ENCODE measurements around the gene BACH2.
"Not testable (repeated sequence)": the region's sequence is repeated elsewhere in the genome, so short reads cannot be mapped to it uniquely, and the experiment has no call there.

BACH2 gene

GRCh38 chr6:90066697-90067096, 229.9 kb downstream of the BACH2 start:
- DNase-seq (ENCODE audit: low spot score), result no peak

DNA sequence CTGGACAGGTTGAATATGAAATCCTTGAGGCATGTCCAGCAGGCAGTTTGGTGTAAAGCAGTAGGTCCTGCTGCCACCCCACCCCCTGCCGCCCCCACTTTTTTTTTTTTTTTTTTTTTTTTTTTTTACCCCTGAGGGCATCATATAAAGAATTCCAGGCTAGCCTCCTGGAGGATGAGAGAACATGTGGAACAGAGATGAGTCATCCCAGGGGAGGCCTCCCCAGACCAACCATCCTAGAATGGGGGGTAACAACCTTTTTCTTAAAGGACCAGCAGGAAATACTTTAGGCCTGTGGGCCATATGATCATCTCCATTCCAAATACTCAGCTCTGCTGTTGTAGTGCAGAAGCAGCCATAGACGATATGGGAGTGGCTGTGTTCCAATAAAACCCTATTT, 231.5 kb downstream of the BACH2 start:
- no peak for DNase-seq (ENCODE audit: low spot score)

DNA sequence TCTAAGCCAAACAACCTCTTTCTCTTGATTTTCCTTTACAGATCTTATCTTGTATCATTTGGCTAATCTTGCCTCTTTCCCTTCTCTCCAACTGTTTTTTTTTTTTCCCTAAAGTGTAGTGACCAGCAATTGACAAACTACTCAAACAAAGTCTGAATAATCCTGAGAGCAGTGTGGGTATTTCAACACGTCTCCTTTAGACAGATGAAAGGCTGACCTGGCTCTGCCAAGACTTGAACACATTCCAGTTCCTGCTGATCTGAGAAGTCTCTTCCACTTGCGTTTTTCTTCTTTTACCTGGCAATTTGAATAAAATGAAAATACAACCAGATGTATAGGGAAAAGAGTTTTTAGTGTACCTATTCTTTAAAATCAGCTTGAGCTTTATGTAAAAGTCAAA, 234.0 kb downstream of the BACH2 start:
- DNase-seq (ENCODE audit: low spot score), result no peak

DNA sequence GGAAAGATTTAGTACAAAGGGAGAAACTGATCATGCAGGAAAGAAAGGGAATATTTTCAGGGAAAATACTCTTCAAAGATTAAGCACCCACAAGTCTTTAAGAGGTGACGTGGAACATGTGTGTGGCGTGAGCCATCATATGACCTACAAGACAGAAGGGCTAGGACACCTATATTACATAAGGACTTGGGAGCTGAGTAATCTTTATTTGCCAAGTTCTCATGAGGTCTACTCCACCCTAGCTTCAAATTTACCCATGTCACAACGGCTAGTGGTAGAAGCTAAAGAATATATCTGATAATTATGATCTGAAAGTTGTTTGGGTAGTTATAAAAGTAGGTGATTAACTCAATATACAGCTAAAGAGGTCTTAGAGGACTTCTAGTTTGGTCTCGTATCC, 234.6 kb downstream of the BACH2 start:
- no peak for DNase-seq (ENCODE audit: low spot score)

DNA sequence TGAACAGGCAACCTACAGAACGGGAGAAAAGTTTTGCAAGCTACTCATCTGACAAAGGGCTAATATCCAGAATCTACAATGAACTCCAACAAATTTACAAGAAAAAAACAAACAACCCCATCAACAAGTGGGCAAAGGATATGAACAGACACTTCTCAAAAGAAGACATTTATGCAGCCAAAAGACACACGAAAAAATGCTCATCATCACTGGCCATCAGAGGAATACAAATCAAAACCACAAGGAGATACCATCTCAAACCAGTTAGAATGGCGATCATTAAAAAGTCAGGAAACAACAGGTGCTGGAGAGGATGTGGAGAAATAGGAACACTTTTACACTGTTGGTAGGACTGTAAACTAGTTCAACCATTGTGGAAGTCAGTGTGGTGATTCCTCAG, 237.5 kb downstream of the BACH2 start:
- not testable (repeated sequence) for DNase-seq (ENCODE audit: low spot score)

DNA sequence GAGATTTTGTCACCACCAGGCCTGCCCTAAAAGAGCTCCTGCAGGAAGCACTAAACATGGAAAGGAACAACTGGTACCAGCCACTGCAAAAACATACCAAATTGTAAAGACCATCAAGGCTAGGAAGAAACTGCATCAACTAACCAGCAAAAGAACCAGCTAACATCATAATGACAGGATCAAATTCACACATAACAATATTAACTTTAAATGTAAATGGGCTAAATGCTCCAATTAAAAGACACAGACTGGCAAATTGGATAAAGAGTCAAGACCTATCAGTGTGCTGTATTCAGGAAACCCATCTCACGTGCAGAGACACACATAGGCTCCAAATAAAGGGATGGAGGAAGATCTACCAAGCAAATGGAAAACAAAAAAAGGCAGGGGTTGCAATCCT, 240.7 kb downstream of the BACH2 start:
- DNase-seq (ENCODE audit: low spot score), result not testable (repeated sequence)

GRCh38 chr6:90054193-90054592, 242.4 kb downstream of the BACH2 start:
- DNase-seq (ENCODE audit: low spot score), result not testable (repeated sequence)

DNA sequence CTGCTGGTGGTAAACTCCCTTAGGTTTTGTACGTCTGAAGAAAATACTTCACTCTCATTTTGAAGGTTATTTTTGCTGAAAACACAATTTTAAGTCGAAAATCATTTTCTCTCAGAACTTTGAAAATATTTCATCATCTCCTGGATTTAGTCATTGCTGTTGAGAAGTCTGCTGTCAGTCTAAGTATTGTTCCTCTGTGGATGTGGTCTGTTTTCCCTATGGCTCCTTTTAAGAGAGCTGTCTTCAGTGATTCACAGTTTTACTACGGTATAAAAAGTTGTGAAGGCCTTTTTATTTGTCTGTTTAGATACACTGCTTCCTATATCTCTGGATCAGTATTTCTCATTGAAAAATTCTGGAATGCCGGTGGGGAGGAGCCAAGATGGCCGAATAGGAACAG, 243.0 kb downstream of the BACH2 start:
- DNase-seq (ENCODE audit: low spot score), result no peak

- no peak for DNase-seq (ENCODE audit: low spot score)
Observed at GRCh38 chr6:90049295-90049694, 247.3 kb downstream of the BACH2 start.

- peak; percentile 71 for DNase-seq (ENCODE audit: low spot score)
Observed at GRCh38 chr6:90048206-90048967, 248.3 kb downstream of the BACH2 start.

DNA sequence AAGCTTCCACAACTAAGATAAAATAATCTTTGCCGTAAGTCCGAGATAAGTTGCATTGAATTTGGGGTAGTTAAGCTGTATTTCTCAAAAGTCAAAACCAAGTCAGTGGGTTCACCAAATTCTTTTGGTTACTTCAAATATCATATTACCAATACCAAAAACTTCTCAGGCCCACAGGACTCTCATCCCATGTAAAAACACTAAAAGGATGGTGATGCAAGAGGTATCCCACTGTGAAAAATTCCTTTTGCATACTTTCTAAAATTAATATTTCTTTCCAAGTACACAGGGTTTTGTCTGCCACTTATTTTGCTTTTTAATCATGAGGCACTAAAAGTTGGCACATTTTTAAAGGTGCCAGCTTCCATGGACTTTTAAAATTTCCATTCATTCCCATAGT, 251.1 kb downstream of the BACH2 start:
- no peak for DNase-seq (ENCODE audit: low spot score)

DNA sequence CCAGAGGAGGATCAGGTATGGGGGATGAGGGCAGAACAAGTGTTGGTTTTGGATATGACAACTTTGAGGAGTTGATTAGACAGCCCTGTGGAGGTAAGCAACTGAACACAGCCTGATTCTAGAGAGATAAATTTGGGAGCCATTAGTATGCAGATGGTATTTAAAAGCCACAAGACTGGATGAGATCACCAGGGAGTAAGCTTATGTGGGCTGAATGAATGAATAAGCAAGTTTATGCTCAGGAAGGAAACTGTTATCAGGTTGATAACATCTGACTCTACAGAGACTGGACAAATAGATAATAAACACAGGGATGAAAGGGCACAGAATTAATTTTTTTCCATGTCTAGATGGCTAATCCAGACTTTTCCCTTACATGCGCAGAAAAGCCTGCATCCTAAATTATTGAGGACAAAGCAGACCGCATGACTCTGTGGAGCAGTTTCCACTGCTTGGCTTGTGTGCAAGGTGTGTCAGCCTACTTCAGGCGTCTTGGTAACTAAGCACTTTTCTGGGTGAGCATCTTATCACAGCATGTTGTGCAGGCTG, 251.7 kb downstream of the BACH2 start:
- peak; percentile 44 for DNase-seq (ENCODE audit: low spot score)

DNA sequence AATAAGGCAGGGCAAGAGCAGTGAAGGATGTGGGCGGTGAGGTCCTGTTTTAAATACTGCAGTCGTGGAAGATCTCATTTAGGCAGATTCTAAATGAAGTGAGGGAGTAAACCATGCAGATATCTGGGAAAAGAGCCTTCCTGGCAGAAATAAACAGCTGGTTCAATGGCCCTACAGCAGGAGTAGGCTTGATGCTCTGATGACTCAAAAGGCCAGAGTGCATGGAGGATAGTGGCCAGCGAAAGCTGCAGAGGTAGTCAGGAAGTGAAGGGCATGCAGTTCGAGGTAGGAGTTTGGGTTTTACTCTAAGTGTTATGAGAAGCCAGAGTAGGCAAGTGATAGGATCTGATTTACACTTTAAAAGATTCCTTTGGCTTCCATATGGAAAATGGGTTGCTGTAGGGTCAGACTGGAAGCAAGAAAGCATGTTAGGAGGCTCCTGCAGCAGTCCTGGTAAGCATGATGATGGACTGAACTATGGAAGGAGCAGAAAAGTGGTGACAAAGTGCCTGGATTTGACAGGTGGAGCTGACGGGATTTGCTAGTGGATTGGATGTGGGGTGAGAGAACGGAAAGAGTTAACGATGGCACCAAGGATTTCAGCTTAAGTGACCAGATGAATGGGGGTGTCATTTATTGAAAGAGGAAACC, 252.3 kb downstream of the BACH2 start:
- DNase-seq (ENCODE audit: low spot score), result peak; percentile 40

- no peak for DNase-seq (ENCODE audit: low spot score)
Observed at GRCh38 chr6:90040931-90041330, 255.7 kb downstream of the BACH2 start.

DNA sequence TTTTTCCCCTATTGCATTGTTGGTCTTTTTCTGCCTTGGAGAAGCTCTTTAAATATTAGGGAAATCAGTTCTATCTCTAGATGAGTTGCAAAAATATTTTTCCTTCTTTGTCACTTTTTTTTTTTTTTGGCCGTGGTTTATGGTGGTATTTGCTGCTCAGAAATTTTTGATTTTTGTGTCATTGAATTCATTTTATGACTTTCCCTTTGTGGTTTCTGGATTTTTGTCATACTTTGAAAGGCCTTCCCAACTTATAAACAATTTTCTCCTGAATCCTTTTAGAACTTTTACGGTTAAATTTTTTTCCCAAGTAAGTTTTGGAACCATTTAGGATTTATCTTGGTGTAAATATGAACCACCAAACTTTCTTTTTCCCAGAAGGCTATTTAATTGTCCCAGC, 256.7 kb downstream of the BACH2 start:
- no peak for DNase-seq (ENCODE audit: low spot score)

DNA sequence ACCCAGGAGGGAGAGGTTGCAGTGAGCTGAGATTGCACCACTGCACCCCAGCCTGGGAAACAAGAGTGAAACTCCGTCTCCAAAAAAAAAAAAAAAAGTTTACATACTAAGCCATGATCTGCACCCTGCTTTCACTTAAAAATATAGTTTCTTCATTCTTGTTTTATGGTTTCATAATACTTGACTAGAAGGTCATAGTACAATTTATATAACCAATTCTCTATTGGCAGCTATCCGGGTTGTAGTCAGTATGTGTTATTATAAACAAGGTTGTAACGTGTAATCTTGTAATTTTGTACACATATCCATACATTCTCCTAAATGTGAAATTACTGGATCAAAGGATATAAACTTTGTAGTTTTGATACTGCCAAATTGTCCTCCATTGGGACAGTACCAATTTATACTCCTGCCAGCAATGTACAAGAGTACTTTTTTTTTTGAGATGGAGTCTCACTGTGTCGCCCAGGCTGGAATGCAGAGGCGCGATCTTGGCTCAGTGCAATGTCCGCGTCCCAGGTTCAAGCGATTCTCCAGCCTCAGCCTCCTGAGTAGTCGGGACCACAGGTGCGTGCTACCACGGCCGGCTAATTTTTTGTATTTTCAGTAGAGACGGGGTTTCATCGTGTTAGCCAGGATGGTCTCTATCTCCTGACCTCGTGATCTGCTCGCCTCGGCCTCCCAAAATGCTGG, 257.5 kb downstream of the BACH2 start:
- DNase-seq (ENCODE audit: low spot score), result no peak

DNA sequence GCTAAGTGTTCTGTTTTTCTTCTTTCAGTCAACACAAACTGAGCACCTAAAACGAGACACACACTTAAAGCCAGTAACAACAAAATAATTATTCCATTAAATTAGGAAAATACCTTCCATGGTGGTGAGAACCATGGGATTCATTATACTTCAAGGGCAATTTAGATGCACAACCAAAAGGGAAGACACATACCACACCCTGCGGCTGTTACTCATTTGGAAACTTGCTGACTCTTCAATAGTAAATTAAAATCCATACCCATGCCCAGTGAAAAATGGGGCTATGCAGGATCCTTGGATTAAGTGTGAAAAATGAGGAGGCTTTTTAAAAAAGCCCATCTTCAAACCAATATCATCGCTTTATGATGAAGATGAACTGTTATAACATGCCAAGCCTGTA, 259.7 kb downstream of the BACH2 start:
- no peak for DNase-seq (ENCODE audit: low spot score)

GRCh38 chr6:90035047-90035723, 261.5 kb downstream of the BACH2 start:
- no peak for DNase-seq (ENCODE audit: low spot score)

DNA sequence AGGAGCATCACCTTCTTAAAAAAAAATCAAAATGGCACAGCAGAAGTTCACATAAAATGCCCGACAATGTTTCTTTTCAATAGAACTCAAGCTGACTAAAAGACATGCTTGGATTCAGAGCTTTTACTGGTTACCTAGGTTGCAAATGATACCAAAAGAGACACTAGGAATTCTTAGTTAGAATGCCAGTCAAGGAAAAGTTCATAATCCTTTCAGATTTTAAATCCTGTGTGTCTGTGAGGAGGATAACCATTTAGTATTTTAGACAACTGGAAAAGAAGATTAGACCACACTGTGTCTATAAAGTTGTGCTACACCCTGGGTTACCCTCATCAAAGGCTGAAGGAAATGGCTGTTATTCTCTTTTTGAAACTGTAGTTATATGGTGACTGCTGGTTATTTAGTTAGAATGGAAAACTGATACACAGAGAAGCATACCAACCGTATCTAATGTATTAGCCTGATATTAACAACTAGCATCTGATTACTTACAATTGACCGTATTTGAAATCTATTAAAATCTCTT, 262.8 kb downstream of the BACH2 start:
- DNase-seq (ENCODE audit: low spot score), result no peak

DNA sequence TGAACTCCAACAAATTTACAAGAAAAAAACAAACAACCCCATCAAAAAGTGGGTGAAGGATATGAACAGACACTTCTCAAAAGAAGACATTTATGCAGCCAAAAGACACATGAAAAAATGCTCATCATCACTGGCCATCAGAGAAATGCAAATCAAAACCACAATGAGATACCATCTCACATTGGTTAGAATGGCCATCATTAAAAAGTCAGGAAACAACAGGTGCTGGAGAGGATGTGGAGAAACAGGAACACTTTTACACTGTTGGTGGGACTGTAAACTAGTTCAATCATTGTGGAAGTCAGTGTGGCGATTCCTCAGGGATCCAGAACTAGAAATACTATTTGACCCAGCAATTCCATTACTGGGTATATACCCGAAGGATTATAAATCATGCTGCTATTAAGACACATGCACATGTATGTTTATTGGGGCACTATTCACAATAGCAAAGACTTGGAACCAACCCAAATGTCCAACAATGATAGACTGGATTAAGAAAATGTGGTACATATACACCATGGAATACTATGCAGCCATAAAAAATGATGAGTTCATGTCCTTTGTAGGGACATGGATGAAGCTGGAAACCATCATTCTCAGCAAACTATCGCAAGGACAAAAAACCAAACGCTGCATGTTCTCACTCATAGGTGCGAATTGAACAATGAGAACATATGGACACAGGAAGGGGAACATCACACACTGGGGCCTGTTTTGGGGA, 264.0 kb downstream of the BACH2 start:
- DNase-seq (ENCODE audit: low spot score), result not testable (repeated sequence)

DNA sequence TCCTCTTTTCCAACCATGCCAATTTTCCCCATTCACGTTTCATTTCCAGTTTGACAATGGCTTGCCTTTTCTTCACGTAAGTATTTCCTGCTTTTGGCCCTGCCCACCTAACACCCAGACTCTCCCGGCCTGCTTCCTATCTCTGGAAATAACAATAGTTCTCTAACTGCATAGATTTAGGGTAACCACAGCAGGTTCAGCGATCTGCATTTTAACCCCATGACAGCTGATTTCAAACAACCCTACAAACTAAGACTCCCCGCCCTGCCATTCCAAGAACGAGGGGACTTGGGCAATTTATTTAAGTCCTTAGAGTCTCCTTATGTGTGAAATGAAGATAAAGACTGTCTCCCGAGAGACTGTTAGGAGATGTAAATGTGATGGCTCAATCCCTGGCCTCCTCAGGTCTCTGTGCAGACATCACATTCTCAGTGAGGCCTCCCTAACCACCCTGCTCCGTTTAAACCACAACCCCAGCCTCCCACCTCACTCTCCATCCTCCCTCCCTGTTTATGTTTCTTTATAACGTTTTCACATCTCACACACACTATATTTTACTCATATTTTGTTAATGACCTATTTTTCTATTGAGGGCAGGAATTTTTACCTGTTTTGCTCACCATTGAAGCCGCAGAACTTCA, 267.5 kb downstream of the BACH2 start:
- no peak for DNase-seq (ENCODE audit: low spot score)

Data from activated CD4-positive, alpha-beta T cell treated with anti-CD3 and anti-CD28 coated beads, Interleukin-2, Interleukin-4, amounts not matched to agents 100 ng/mL and 50 ng/mL, durations not matched to agents 16 hours and 8 hours (primary cell).